Astrocyte (in vitro differentiated cells and primary cell): ENCODE data around the gene CACHD1. TPM values are rescaled to one million over a fixed set of nuclear protein-coding genes. Genes with fewer than 3 reads are reported as not detected.
A peak's percentile ranks its signal among the peaks of the same experiment; 100 is the strongest.

Experiments
- DNase-seq: peaks from one replicate; pipeline ENCODE4 v3.0.0-alpha.2; 2010; ENCODE audit warnings: low read depth
- FAIRE-seq: peaks from 2 replicates; lab custom pipeline; 2011; peaks lifted over from hg19 to GRCh38; lab: Jason Lieb, UNC
- H2AFZ ChIP-seq: 2 replicates; pipeline ENCODE4 v1.6.0; 2012; ENCODE audit warnings: low read depth, low read length, inconsistent platforms
- H3K27ac ChIP-seq: 2 replicates; pipeline ENCODE4 v1.5.1; 2011; ENCODE audit warnings: low read depth, low read length, inconsistent platforms
- H3K27me3 ChIP-seq: 2 replicates; pipeline ENCODE4 v1.6.0; 2011; ENCODE audit warnings: low read length, inconsistent platforms; ENCODE audit not compliant: insufficient read depth
- H3K36me3 ChIP-seq: 2 replicates; pipeline ENCODE4 v1.5.1; 2011; ENCODE audit warnings: low read length, inconsistent platforms; ENCODE audit not compliant: insufficient read depth
- H3K4me1 ChIP-seq: 2 replicates; pipeline ENCODE4 v1.5.1; 2011; ENCODE audit warnings: low read length, inconsistent platforms; ENCODE audit not compliant: insufficient read depth
- H3K4me2 ChIP-seq: 2 replicates; pipeline ENCODE4 v1.6.0; 2012; ENCODE audit warnings: low read length, inconsistent platforms
- H3K4me3 ChIP-seq: 2 replicates; pipeline ENCODE4 v1.5.1; 2011; ENCODE audit warnings: low read depth, mild to moderate bottlenecking, low read length, inconsistent platforms; ENCODE audit not compliant: insufficient read depth
- H3K79me2 ChIP-seq: 2 replicates; pipeline ENCODE4 v1.6.0; 2012; ENCODE audit warnings: mild to moderate bottlenecking, low read length, inconsistent platforms; ENCODE audit not compliant: insufficient read depth
- H3K9ac ChIP-seq: 2 replicates; pipeline ENCODE4 v1.6.0; 2012; ENCODE audit warnings: mild to moderate bottlenecking, low read length, inconsistent platforms
- H3K9me3 ChIP-seq: 2 replicates; pipeline ENCODE4 v1.5.1; 2012; ENCODE audit warnings: low read depth, mild to moderate bottlenecking, low read length, inconsistent platforms; ENCODE audit not compliant: insufficient read depth
- H4K20me1 ChIP-seq: 2 replicates; pipeline ENCODE4 v1.6.0; 2012; ENCODE audit warnings: low read length, inconsistent platforms; ENCODE audit not compliant: insufficient read depth
- H3K27ac Mint-ChIP-seq: one replicate; pipeline ENCODE4 v1.8.0; 2021; ENCODE audit warnings: mild to moderate bottlenecking, mixed read lengths; ENCODE audit not compliant: unreplicated experiment
- H3K27me3 Mint-ChIP-seq: one replicate; pipeline ENCODE4 v1.8.0; 2021; ENCODE audit warnings: low read depth, mixed read lengths; ENCODE audit not compliant: unreplicated experiment
- H3K36me3 Mint-ChIP-seq: one replicate; pipeline ENCODE4 v1.8.0; 2021; ENCODE audit warnings: low read depth, mixed read lengths; ENCODE audit not compliant: unreplicated experiment
- H3K4me1 Mint-ChIP-seq: one replicate; pipeline ENCODE4 v1.8.0; 2021; ENCODE audit warnings: low read depth, mixed read lengths; ENCODE audit not compliant: unreplicated experiment
- H3K4me3 Mint-ChIP-seq: one replicate; pipeline ENCODE4 v1.8.0; 2021; ENCODE audit warnings: mild to moderate bottlenecking, moderate library complexity, mixed read lengths; ENCODE audit not compliant: unreplicated experiment
- H3K9me3 Mint-ChIP-seq: one replicate; pipeline ENCODE4 v1.8.0; 2021; ENCODE audit warnings: mild to moderate bottlenecking, mixed read lengths; ENCODE audit not compliant: unreplicated experiment
- CTCF ChIP-seq: IDR thresholded peaks from 2 replicates; pipeline ENCODE4 v1.5.1; 2011; ENCODE audit warnings: low read depth, mild to moderate bottlenecking, inconsistent platforms, low read length, moderate library complexity; ENCODE audit not compliant: insufficient read depth
- EZH2 ChIP-seq: IDR thresholded peaks from 2 replicates; pipeline ENCODE4 v1.6.1; 2012; ENCODE audit warnings: mild to moderate bottlenecking, low read length, inconsistent platforms; ENCODE audit not compliant: insufficient read depth
- total RNA-seq: library from RNA; stranded (reverse); gene quantifications from 2 replicates; pipeline ENCODE4 v1.2.1, GENCODE V29; 2021

CACHD1 gene
- total RNA-seq, 1 donor from 2014 or later: 21.2 TPM

GRCh38 chr1:64539781-64540218, 69.9 kb downstream of the CACHD1 start:
- Histone ChIP-seq H3K9me3 (no peaks in the 10 kb centered on the region), H3K36me3 (no peaks in the 10 kb centered on the region), H2AFZ (peak overlapping the region; percentile 38), H3K4me3 (peak overlapping the region; percentile 45), H3K4me2 (peak overlapping the region; percentile 81), H3K27me3 (no peaks in the 10 kb centered on the region), H4K20me1 (peaks cover 13% of the 10 kb centered on the region), H3K4me1 (peaks cover 22% of the 10 kb centered on the region), H3K79me2 (no peaks in the 10 kb centered on the region), H3K27ac (no peak overlapping the region), H3K9ac (peak overlapping the region; percentile 27)
- H3K4me1 Mint-ChIP-seq: peaks cover 32% of the 10 kb centered on the region
- H3K27ac Mint-ChIP-seq: peak overlapping the region; percentile 36
- H3K36me3 Mint-ChIP-seq: no peaks in the 10 kb centered on the region
- FAIRE-seq (no peak), DNase-seq (peak; percentile 53)
- H3K27me3 Mint-ChIP-seq: no peaks in the 10 kb centered on the region
- TF ChIP-seq CTCF: no peak
- no peak for TF ChIP-seq EZH2
- H3K4me3 Mint-ChIP-seq: peak overlapping the region; percentile 13
- H3K9me3 Mint-ChIP-seq: no peaks in the 10 kb centered on the region

- H4K20me1 ChIP-seq: peaks cover 13% of the 10 kb centered on the region
- H3K4me3 ChIP-seq: peak overlapping the region; percentile 45
- no peak for DNase-seq
- H3K27ac Mint-ChIP-seq: peak overlapping the region; percentile 41
- H2AFZ ChIP-seq: peak overlapping the region; percentile 38
- H3K4me3 Mint-ChIP-seq: no peak overlapping the region
- H3K36me3 ChIP-seq: no peaks in the 10 kb centered on the region
- H3K4me1 Mint-ChIP-seq: peaks cover 35% of the 10 kb centered on the region
- H3K4me1 ChIP-seq: peaks cover 22% of the 10 kb centered on the region
- FAIRE-seq: no peak
- TF ChIP-seq EZH2 (no peak), CTCF (no peak)
- no peaks in the 10 kb centered on the region for H3K9me3 Mint-ChIP-seq
- H3K9ac ChIP-seq: peak overlapping the region; percentile 27
- no peaks in the 10 kb centered on the region for H3K27me3 ChIP-seq
- H3K36me3 Mint-ChIP-seq: no peaks in the 10 kb centered on the region
- no peak overlapping the region for H3K27ac ChIP-seq
- peak overlapping the region; percentile 81 for H3K4me2 ChIP-seq
- no peaks in the 10 kb centered on the region for H3K79me2 ChIP-seq
- H3K9me3 ChIP-seq: no peaks in the 10 kb centered on the region
- H3K27me3 Mint-ChIP-seq: no peaks in the 10 kb centered on the region
Observed at GRCh38 chr1:64540265-64540791, 70.4 kb downstream of the CACHD1 start.

DNA sequence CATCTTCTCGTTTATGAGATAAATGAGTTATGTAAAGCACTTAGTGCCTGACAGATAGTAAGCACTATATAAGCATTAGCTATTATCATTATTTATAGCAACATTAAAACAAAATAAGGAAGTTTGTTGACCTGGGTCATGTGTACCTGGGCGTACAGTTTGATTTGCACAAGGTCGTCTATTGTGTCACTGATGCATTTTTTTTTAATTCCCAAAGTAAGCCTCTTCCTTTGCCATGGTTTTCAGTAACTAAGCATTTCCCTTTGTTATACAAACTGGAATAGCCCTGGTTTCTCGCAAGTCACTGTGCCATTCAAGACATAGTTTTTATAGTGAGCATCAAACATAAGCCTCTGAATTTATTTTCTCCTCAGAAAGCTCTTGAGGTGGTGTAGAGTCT, 72.2 kb downstream of the CACHD1 start:
- Histone ChIP-seq H3K4me2 (no peak overlapping the region), H3K79me2 (no peaks in the 10 kb centered on the region), H3K27ac (no peak overlapping the region), H4K20me1 (no peaks in the 10 kb centered on the region), H3K36me3 (no peaks in the 10 kb centered on the region), H3K9me3 (no peaks in the 10 kb centered on the region), H2AFZ (no peak overlapping the region), H3K4me1 (peaks cover 22% of the 10 kb centered on the region), H3K9ac (no peak overlapping the region), H3K27me3 (no peaks in the 10 kb centered on the region), H3K4me3 (no peak overlapping the region)
- no peaks in the 10 kb centered on the region for H3K36me3 Mint-ChIP-seq
- no peak for FAIRE-seq
- DNase-seq: no peak
- H3K27ac Mint-ChIP-seq: no peak overlapping the region
- H3K27me3 Mint-ChIP-seq: no peaks in the 10 kb centered on the region
- H3K4me3 Mint-ChIP-seq: no peak overlapping the region
- no peaks in the 10 kb centered on the region for H3K9me3 Mint-ChIP-seq
- peaks cover 41% of the 10 kb centered on the region for H3K4me1 Mint-ChIP-seq
- TF ChIP-seq EZH2: no peak
- TF ChIP-seq CTCF: no peak
